Measurements from ENCODE around the gene ANKRD55.
"Not testable (repeated sequence)": the region's sequence is repeated elsewhere in the genome, so short reads cannot be mapped to it uniquely, and the experiment has no call there.

The ANKRD55 gene

DNA sequence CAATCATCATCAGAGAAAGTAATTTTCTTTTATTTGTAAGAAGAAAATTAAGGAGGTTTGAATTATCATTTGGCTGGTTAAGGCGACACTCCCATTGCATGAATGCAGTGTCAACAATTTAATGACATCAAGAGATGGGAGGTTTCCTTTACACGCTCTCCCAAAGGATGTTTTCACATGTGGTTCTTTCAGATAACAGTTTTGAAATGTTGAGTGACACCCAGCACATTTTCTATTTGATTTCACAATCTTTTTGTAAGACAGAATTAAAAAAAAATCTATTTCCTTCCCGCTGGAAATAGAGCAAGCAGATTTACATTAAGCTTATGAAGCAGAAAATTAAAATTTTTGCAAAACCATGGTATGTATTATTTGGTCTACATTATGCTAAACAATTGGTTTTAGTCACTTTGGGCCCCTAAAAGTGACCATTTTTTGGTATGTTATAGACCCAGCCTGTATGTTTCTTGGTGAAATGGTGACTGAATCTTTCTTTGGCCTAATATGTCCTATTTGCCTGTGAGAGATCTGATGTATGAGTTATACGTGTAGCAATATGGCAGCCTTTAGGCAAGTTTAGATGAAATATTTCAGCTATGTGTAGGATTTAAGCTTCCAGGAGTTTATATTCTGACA is 18.9 kb upstream of the ANKRD55 start:
- no peak for DNase-seq

DNA sequence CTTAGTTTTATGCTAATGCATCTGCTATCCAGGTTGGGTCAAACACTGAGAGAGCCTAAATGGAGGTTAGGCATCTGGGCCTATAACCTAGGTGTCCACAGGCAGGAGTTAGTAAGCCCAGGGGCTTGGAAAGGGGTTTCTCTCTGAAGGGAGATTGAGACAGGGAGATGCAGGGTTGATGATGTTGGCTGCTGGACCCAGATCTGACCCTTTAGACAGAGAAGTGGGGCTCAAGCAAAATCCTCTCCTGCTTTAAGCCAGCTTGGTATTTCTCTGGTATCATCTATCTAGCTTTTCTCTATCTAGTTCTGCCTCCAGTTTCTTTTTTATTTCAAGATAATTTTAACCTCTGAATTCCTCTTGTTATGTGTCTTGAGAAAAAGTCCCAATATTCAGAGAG is 18.3 kb upstream of the ANKRD55 start:
- DNase-seq, result no peak

DNA sequence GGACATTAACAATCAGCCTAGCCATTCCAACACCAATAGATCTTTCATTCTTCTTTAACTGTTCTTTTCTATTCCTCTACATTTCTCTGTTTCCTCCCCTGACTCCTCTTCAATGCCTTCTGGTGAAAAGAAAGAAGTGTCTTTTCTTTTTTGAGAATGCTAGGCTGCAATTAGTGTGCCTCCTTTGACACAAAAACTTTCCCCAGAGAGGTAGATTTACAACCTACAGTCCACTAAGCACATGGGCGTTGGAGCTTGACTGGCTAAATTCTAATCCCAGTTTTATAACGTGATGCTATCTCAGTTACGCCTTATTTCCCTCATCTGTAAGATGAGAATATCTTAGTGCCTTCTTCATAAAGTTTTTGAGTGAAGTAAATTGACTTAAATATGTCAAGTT is 16.9 kb upstream of the ANKRD55 start:
- DNase-seq, result no peak

DNA sequence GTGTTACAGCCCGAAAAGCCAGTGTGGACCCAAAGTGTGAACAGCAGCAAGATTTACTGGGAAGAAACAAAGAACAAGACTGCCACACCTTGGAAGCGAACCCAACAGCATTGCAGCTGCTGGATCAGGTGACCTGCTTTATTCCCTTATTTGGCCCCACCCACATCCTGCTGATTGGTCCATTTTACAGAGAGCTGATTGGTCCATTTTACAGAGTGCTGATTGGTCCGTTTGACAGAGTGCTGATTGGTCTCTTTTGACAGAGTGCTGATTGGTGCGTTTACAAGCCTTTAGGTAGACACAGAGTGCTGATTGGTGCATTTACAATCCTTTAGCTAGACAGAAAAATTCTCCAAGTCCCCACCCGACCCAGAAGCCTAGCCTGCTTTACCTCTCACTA is 16.0 kb upstream of the ANKRD55 start:
- not testable (repeated sequence) for DNase-seq

DNA sequence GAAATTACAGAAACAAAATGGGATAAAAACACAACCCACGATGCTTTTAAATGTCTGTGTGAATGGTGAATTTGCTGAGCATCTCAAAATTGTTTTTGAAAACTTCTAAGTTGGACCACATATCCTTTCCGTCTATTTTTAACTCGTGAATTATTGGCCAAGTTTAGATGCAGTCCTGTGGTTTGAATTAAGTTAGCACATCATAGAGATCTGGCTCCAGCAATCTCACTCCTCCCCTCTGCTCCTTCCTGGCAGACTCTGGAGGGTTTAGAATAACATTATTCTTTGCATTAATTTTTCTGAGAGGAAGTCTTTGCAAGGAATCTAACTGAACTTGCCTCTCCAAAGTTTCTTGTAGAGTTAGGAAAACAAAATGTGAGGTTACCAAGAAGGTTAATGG is 14.5 kb upstream of the ANKRD55 start:
- no peak for DNase-seq

DNA sequence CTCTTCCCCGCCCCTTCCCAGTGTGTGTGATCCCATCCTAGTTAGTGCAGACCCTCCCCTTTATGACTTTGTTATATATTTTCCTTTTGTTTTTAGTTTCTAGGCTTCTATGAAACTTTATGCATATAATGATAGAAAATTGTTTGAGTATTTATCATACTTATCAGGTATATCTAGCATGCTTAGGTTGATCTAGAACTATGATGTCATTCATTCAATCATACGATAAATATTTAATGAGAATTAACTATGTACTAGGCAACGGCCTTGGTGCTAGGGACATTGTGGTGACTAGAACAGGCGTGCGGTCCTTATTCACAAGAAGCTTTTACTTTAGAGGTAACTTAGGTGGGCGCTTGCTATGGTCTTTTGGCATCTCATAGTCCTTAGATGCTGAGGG is 13.6 kb upstream of the ANKRD55 start:
- no peak for DNase-seq

DNA sequence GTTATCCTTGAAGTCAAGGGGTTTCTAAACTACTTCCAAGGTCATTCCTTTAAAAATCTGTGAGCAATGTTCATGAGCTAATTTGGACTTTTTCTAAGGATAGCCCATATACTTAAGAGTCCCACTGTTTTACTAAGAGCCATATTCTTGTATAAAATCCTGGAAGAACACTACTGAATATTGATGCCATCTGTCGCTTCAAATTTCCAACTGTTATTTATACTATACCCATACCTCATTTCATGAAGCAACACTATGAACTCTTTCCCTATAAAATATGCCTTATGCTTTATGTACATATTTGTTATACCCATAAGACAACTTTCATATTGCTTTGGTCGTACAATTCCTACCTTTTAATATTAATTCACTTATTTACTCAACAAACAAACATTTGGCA is 12.4 kb upstream of the ANKRD55 start:
- no peak for DNase-seq

DNA sequence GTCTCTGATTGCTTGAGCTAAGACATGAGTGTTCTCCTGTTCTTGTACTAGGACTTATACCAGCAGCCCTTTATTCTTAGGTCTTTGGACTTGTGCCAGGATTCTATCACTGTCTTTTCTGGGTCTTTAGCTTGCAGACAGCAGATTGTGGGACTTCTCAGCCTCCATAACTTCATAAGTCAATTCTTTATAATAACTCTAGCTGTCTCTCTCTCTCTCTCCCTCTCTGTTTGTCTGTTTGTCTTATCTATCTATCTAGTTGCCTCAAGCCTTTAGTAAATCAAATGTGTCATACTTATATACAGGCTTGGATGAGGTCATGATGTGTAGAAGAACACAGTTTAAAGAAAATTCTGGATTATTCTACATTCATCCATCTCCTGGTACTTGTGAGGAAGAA is 11.5 kb upstream of the ANKRD55 start:
- no peak for DNase-seq

DNA sequence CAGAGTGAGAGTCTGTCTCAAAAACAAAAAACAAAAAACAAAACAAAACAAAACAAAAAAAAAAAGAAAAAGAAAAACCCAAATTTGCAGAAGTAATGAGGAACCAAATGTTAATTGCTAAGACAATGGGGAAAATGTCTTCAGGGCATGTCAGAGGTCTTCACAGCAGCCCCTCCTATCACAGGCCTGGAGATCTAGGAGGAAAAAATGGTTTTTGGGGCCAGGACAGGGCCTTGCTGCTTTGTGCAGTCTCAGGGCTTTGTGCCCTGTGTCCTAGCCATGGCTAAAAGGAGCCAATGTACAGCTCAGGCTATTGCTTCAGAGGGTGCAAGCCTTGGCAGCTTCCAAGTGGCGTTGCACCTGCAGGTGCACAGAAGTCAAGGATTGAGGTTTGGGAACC is 9.1 kb upstream of the ANKRD55 start:
- DNase-seq, result not testable (repeated sequence)

DNA sequence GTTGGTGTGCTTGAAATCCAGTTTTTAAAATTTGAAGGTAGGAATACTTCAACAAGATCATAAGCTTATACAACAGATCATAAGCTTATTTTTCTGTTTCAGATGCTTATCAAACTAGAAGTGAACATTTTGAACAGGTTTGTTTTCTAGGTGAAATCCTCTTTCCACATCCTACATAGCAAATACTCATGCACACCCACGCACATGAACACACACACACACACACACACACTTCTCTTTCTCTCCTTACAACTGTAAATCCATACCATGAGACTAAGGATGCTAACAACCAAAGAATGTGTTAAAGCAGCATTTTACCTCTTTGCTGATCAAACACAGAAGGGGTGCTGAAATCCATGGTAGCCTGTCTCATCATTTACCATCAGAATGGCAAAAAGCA is 592 bp downstream of the ANKRD55 start:
- DNase-seq, result no peak

DNA sequence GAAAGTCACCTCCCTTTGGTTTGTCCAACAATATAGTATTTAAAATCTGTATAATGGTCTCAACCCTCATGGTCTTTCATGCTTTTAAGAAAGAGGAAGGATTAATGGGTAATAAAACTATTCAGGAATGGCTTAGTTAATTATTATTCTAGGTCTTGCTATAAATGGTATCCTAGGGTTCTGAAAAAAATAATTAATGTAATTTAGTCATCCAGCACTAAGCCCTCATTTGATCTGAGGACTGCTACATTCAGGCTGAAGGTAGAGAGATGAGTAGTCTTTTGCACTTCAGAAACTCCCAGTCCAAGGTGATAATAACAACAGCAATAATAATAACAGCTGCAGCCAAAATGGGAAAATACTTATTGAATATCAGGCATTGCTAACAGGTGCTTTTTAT is 2.6 kb downstream of the ANKRD55 start:
- no peak for DNase-seq

DNA sequence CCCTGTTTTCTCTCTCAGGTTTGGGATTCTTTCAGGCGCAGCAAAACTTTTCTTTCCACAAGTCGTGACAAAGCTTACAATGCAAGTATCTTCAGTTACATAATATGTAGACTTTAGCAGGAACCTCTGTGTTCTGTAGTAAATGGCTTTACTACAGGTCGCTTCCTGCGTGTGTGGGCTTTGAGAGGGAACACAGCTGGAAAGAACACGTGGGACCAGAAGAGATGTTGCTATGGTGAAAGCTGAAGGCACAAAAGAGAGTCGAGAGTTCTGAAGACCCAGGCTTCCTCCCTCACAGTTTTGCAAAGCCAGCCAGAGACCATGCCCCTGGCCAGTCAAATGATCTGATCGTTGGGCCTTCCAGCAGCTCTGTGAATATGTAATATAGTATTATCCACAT is 4.0 kb downstream of the ANKRD55 start:
- DNase-seq, result no peak

DNA sequence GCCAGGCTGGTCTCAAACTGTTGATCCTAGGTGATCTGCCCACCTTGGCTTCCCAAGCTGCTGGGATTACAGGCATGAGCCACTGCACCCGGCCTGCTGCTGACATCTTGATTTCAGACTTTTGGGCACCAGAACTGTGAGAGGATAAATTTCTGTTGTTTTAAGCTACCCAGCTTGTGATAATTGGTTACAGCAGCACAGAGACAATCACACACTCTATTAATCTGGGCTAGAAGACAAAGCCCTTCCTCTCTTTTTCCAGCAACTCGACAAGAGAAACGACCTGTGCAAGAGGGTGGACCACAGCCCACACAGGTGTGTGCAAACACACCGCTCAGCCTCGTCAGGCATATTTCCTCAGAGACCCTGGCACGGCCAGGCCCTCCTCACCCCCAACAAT is 4.5 kb downstream of the ANKRD55 start:
- DNase-seq, result no peak

DNA sequence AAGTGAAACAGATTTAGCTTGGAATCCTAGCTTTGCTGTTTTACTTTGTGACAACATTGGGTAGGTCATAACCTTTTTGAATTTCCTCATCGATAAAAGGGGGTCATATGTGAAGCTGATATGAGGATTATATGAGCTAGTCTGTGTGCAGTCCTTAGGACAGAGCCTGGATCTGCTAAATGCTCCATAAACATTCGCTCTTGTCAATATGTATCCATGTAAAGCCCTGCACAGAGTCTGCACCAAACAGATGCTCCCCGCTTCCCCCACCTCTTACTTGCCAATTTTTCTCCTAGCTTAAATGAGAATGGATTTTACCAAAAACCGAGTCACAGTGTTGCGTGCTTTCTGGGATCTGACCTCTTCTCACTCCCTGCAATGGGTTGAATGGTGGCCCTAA is 5.4 kb downstream of the ANKRD55 start:
- no peak for DNase-seq

DNA sequence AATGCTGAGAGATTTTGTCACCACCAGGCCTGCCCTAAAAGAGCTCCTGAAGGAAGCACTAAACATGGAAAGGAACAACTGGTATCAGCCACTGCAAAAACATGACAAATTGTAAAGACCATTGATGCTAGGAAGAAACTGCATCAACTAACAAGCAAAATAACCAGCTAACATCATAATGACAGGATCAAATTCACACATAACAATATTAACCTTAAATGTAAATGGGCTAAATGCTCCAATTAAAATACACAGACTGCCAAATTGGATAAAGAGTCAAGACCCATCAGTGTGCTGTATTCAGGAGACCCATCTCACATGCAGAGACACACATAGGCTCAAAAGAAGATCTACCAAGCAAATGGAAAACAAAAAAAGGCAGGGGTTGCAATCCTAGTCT is 9.8 kb downstream of the ANKRD55 start:
- DNase-seq, result not testable (repeated sequence)

DNA sequence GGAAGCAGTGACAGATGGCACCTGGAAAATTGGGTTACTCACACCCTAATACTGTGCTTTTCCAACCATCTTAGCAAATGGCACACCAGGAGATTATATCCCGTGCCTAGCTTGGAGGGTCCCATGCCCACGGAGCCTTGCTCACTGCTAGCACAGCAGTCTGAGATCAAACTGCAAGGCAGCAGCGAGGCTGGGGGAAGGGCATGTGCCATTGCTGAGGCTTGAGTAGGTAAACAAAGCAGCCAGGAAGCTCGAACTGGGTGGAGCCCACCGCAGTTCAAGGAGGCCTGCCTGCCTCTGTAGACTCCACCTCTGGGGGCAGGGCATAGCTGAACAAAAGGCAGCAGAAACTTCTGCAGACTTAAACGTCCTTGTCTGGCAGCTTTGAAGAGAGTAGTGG is 11.5 kb downstream of the ANKRD55 start:
- DNase-seq, result not testable (repeated sequence)

DNA sequence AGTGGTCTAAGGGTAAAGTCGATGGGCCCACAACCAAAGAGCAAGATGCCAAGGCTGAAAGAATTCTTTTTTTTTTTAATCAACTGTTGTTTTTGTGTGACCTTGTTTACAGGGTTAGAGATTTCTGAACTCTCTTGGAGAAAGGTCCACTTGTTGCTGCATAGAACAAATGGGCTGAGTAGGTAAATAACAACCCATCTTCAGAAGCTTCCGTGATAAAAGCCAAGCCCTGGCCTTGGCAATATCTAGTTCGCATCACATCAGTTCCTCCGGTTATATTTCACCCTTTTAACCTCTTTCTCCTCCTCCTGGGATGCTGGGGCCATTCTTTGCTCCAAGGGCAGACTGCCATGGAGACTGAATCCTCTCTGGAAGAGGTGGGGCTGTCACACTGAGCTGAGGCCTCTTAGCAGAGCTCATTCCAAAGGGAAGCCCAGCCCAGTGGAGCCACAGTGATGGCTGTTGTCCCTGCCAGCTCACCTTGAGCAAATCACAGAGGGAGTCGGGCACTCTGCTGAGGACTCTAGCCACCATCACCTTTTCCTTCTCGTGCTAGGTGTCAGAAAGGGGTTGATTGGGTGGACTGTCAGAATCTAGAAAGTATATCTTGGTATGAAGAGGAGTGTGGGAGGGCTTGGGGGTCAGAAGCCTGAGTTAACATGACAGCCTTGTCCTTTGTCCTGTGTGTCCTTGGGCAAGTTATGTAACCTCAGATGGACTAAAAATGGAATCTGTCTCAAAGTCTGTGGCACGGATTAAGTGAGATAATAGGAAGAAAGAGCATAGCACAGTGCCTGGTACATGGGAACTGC is 17.9 kb downstream of the ANKRD55 start:
- DNase-seq, result no peak

DNA sequence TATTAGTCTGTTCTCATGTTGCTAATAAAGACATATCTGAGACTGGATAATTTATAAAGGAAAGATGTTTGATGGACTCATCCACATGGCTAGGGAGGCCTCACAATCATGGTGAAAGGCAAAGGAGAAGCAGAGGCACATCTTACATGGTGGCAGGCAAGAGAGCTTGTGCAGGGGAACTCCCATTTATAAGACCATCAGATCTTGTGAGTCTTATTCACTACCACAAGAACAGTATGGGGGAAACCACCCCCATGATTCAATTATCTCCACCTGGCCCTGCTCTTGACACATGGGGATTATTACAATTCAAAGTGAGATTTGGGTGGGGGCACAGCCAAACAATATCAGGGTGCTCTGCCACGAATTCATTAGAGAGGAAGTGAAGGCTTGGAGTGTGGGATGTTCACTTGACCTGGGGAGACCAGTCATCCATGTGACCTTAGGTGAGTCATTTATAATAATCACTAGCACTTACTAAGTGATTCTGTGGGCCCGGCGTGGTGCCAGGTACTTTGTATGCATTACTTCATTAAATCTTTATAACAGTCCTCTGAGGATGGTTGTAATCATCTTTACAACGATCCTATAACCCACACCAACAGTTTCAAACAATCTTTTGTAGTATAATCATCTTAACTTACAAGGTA is 19.1 kb downstream of the ANKRD55 start:
- not testable (repeated sequence) for DNase-seq

DNA sequence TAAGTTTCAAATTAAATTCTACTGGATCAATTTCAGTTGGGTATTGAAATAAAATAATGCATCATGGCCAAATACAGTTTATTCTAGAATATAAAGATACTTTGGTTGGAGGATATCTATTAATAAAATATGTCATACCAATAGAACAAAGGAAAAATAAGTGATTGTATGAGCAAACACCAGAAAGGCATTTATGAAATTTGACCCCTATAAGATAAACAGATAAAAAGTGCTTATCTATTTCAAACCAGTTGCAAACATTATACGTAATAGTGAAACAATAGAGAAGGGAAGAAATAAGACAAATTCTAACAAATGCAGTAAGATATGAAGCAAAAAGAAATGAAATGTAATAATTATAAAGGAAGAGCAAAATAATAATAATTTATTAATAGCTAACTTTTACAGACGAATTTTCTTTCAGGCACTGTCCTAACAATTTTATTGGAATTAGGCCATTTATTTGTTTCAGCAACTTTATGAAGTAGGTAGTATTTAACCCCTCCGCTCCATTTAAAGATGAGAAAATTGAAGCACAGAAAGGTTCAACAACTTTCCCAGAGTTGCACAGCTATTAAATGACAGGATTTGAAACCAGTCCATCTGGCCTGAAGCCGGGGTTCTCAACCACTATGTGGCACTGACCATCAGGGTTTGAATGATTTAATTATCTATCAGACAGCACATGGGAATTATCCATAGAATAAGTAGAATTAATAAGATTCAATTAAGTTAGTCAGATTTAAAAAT is 20.8 kb downstream of the ANKRD55 start:
- DNase-seq, result no peak

DNA sequence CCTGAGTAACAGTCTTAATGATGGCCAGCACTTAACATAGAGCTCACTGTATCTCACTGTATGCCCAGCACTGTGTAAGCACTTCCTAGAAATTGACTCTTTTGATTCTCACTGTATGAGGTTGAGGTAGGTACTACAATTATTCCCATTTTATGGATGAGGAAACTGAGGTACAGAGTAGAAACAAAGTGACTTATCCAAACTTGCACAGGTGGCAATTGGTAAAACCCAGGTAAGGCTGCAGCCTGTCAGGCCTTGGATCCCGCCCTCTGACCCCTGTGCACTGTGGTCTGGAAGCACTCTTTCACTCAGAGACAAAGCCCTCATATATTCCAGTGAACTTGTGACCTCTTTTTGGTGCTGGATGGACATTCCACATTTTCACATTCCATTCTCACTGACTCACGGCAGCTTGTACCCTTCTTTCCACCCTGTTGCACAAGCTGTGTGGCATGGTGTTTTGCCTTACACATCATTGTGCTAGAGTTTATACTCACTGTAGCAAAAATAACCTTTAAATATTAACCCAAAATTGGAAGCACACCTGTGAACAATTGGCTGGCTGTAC is 21.7 kb downstream of the ANKRD55 start:
- DNase-seq, result no peak

DNA sequence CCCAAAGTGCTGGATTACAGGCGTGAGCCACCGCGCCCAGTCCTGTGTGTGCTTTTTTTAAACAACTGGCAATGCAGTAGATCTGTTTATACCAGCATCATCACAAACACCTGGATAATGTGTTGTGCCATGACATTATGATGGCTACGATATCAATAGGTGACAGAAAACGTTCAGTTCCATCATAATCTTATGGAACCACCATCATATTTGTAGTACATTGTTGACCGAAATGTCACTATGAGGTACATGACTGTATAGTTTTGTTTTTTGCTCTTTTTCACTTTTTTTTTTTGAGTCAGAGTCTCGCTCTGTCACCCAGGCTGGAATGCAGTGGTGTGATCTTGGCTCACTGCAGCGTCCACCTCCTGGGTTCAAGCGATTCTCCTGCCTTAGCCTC is 24.4 kb downstream of the ANKRD55 start:
- no peak for DNase-seq

DNA sequence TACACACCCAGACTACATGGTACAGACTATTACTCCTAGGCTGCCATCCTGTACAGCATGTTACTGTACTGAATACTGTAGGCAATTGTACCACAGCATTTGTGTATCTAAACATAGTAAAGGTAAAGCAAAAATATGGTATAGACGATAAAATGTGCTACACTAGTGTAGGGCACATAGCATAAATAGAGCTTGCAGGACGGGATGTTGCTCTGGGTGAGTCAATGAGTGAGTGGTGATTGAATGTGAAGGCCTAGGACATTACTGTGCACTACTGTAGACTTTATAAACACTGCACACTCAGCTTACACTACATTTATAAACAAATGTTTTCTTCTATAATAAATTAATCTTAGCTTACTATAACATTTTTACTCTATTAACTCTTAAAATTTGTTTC is 25.6 kb downstream of the ANKRD55 start:
- no peak for DNase-seq

Measured in right forelimb (tissue), 1 donor.